Gastrocnemius medialis (tissue), 4 donors: ENCODE results near the gene CCDC91. TPM values are rescaled to one million over a fixed set of nuclear protein-coding genes. Genes with fewer than 3 reads are reported as not detected.

ENCODE experiments used
- ATAC-seq, 2 donors: fragments of 150-250 bp; one replicate each; pipeline ENCODE4 v1.9.1; 2016
- DNase-seq, 2 donors: peaks; one replicate each; pipeline ENCODE4 v3.0.0-alpha.2; 2019
- H3K27ac ChIP-seq, 4 donors: fragments of 200-600 bp; sonication (generic); 1 replicate in 1 of 4; 2 replicates in 3 of 4; pipeline ENCODE4 v1.5.1; 2016 to 2018; ENCODE audit warnings: mild to moderate bottlenecking in 2 of 4, moderate library complexity in 1 of 4
- H3K27me3 ChIP-seq, 3 donors: fragments of 200-600 bp; sonication (generic) in 2 of 3; 1 replicate in 1 of 3; 2 replicates in 2 of 3; pipeline versions ENCODE4 v1.5.1 to v1.6.0; 2016 to 2019; ENCODE audit warnings: mild to moderate bottlenecking in 1 of 3, moderate library complexity in 1 of 3
- H3K36me3 ChIP-seq, 2 donors: fragments of 200-600 bp; sonication (generic) in 1 of 2; one replicate each; pipeline ENCODE4 v1.5.1; 2017 to 2018
- H3K4me1 ChIP-seq, 2 donors: fragments of 200-600 bp; sonication (generic) in 1 of 2; one replicate each; pipeline ENCODE4 v1.5.1; 2016 to 2017; ENCODE audit warnings: mild to moderate bottlenecking in 2 of 2
- H3K4me3 ChIP-seq, 4 donors: fragments of 200-600 bp; sonication (generic) in 3 of 4; 1 replicate in 1 of 4; 2 replicates in 3 of 4; pipeline ENCODE4 v1.5.1; 2016 to 2019; ENCODE audit warnings: mild to moderate bottlenecking in 2 of 4
- H3K9me3 ChIP-seq, 3 donors: fragments of 200-600 bp; sonication (generic) in 2 of 3; 1 replicate in 1 of 3; 2 replicates in 2 of 3; pipeline ENCODE4 v1.5.1; 2016 to 2019
- CTCF ChIP-seq, 5 experiments: fragments of 450-650 bp in 3 of 5; fragments of 200-600 bp in 2 of 5; sonication (generic) in 2 of 5; IDR thresholded peaks in 4 of 5; conservative IDR thresholded peaks in 1 of 5; 1 replicate in 4 of 5; 2 replicates in 1 of 5; pipeline ENCODE4 v1.5.1; 2016 to 2019; ENCODE audit warnings: antibody characterized with exemption in 5 of 5, mild to moderate bottlenecking in 3 of 5, moderate library complexity in 3 of 5
- POLR2A ChIP-seq, 2 donors: fragments of 450-650 bp; IDR thresholded peaks; one replicate each; pipeline ENCODE4 v1.6.1; 2017; ENCODE audit warnings: antibody characterized with exemption in 2 of 2, mild to moderate bottlenecking in 2 of 2, moderate library complexity in 2 of 2
- in situ Hi-C, 4 donors: fragments of 200-750 bp; cut with MboI; loops; one replicate each; pipeline versions ENCODE4 v1.15.0 to v1.8.0; 2017; ENCODE audit warnings: low sequenced_read_pairs in 4 of 4
- intact Hi-C: fragments of 100-400 bp; cut with DNase I; formaldehyde crosslinking; loops from one replicate; pipeline ENCODE4 v1.15.1; 2023; ENCODE audit warnings: low total_unique reads
- total RNA-seq, 4 donors: library from RNA; depleted of rRNA; stranded (reverse); fragments of >200 nt; gene quantifications; one replicate each; pipeline versions ENCODE4 v1.1.0 to v1.2.3, GENCODE V29; 2016

Gene CCDC91
- total RNA-seq, 4 donors from 2014 or later: 22.3 to 50.6 (median 36.6) TPM

GRCh38 chr12:28536088-28536487, 345.8 kb downstream of the CCDC91 start:
- Histone ChIP-seq H3K4me1 (no peaks in the 10 kb centered on the region), H3K4me3 (no peak overlapping the region), H3K27me3 (no peaks in the 10 kb centered on the region), H3K27ac (no peak overlapping the region), H3K9me3 (no peaks in the 10 kb centered on the region), H3K36me3 (no peaks in the 10 kb centered on the region)
- no peak for TF ChIP-seq POLR2A (IDR thresholded peaks at IDR 0.05)
- TF ChIP-seq CTCF (IDR thresholded peaks at IDR 0.05 in 4 of 5, conservative IDR thresholded peaks at IDR 0.05 in 1 of 5): no peak
- in situ Hi-C loops: no loop called here
- intact Hi-C loops: no loop called here
- ATAC-seq (no peak), DNase-seq (no peak)

GRCh38 chr12:28537474-28537873, 347.2 kb downstream of the CCDC91 start:
- no peaks in the 10 kb centered on the region for H3K9me3 ChIP-seq
- H3K4me1 ChIP-seq: no peaks in the 10 kb centered on the region
- DNase-seq: no peak
- intact Hi-C loops: no loop called here
- no peaks in the 10 kb centered on the region for H3K36me3 ChIP-seq
- no peak overlapping the region for H3K27ac ChIP-seq
- no peaks in the 10 kb centered on the region for H3K27me3 ChIP-seq
- no peak overlapping the region for H3K4me3 ChIP-seq
- ATAC-seq: no peak
- in situ Hi-C loops: no loop called here
- no peak for TF ChIP-seq CTCF (IDR thresholded peaks at IDR 0.05 in 4 of 5, conservative IDR thresholded peaks at IDR 0.05 in 1 of 5)
- no peak for TF ChIP-seq POLR2A (IDR thresholded peaks at IDR 0.05)

- DNase-seq (no peak), ATAC-seq (no peak)
- Histone ChIP-seq H3K27me3 (no peaks in the 10 kb centered on the region), H3K9me3 (no peaks in the 10 kb centered on the region), H3K4me1 (no peaks in the 10 kb centered on the region), H3K36me3 (no peaks in the 10 kb centered on the region), H3K27ac (no peak overlapping the region), H3K4me3 (no peak overlapping the region)
- no peak for TF ChIP-seq POLR2A (IDR thresholded peaks at IDR 0.05)
- no peak for TF ChIP-seq CTCF (IDR thresholded peaks at IDR 0.05 in 4 of 5, conservative IDR thresholded peaks at IDR 0.05 in 1 of 5)
- intact Hi-C loops: no loop called here
- in situ Hi-C loops: no loop called here
Observed at GRCh38 chr12:28539691-28540323, 349.6 kb downstream of the CCDC91 start.

GRCh38 chr12:28540324-28540714, 350.1 kb downstream of the CCDC91 start:
- no peaks in the 10 kb centered on the region for H3K27me3 ChIP-seq
- intact Hi-C loops: no loop called here
- in situ Hi-C loops: no loop called here
- no peak for ATAC-seq
- H3K4me1 ChIP-seq: no peaks in the 10 kb centered on the region
- H3K9me3 ChIP-seq: no peaks in the 10 kb centered on the region
- TF ChIP-seq CTCF (IDR thresholded peaks at IDR 0.05 in 4 of 5, conservative IDR thresholded peaks at IDR 0.05 in 1 of 5): no peak
- TF ChIP-seq POLR2A (IDR thresholded peaks at IDR 0.05): no peak
- no peaks in the 10 kb centered on the region for H3K36me3 ChIP-seq
- H3K27ac ChIP-seq: no peak overlapping the region
- H3K4me3 ChIP-seq: no peak overlapping the region
- DNase-seq: no peak
